Suprapubic skin (tissue), 4 donors: ENCODE measurements around the gene DNAAF1. TPM values are rescaled to one million over a fixed set of nuclear protein-coding genes. Genes with fewer than 3 reads are reported as not detected.

Experiments used
- DNase-seq, 2 donors: peaks; one replicate each; pipeline ENCODE4 v3.0.0-alpha.2; 2019; ENCODE audit warnings: low spot score in 2 of 2
- H3K27ac ChIP-seq: fragments of 200-600 bp; sonication (generic); one replicate; pipeline ENCODE4 v1.5.1; 2019
- H3K27me3 ChIP-seq: fragments of 200-600 bp; sonication (generic); one replicate; pipeline ENCODE4 v1.5.1; 2019
- H3K36me3 ChIP-seq: fragments of 200-600 bp; sonication (generic); one replicate; pipeline ENCODE4 v1.5.1; 2019
- H3K4me1 ChIP-seq: fragments of 200-600 bp; sonication (generic); one replicate; pipeline ENCODE4 v1.5.1; 2019
- H3K4me3 ChIP-seq: fragments of 200-600 bp; sonication (generic); one replicate; pipeline ENCODE4 v1.5.1; 2019; ENCODE audit warnings: mild to moderate bottlenecking
- H3K9me3 ChIP-seq: fragments of 200-600 bp; sonication (generic); one replicate; pipeline ENCODE4 v1.5.1; 2019
- CTCF ChIP-seq, 2 donors: fragments of 200-600 bp in 1 of 2; fragments of 450-650 bp in 1 of 2; sonication (generic) in 1 of 2; IDR thresholded peaks; one replicate each; pipeline ENCODE4 v1.5.1; 2016 to 2019; ENCODE audit warnings: antibody characterized with exemption in 2 of 2, mild to moderate bottlenecking in 1 of 2, moderate library complexity in 1 of 2
- EP300 ChIP-seq: sonication (generic); formaldehyde crosslinking; IDR thresholded peaks from one replicate; pipeline ENCODE4 v1.6.1; 2017; ENCODE audit warnings: antibody characterized with exemption
- POLR2A ChIP-seq, 2 donors: fragments of 450-650 bp; IDR thresholded peaks; one replicate each; pipeline ENCODE4 v1.6.1; 2017; ENCODE audit warnings: antibody characterized with exemption in 2 of 2, mild to moderate bottlenecking in 2 of 2, moderate library complexity in 2 of 2
- POLR2AphosphoS5 ChIP-seq, 3 donors: sonication (generic); formaldehyde crosslinking; IDR thresholded peaks; one replicate each; pipeline ENCODE4 v1.6.1; 2017; ENCODE audit warnings: antibody characterized with exemption in 3 of 3
- WGBS: methylation state at CpG from one replicate; pipeline ENCODE4 v1.1.5; 2018; 5-methylcytosine and 5-hydroxymethylcytosine counted together
- total RNA-seq, 4 donors: library from RNA; depleted of rRNA; stranded (reverse); fragments of >200 nt; gene quantifications; one replicate each; pipeline ENCODE4 v1.1.0, GENCODE V29; 2016

The DNAAF1 gene
- total RNA-seq, 4 donors from 2014 or later = 0.72 to 0.89 TPM; not detected in 2

GRCh38 chr16:84104231-84104630, 40.9 kb upstream of the DNAAF1 start:
- Histone ChIP-seq H3K27me3 (no peaks in the 10 kb centered on the region), H3K27ac (no peak overlapping the region), H3K4me3 (no peak overlapping the region), H3K36me3 (peaks cover 13% of the 10 kb centered on the region), H3K9me3 (no peaks in the 10 kb centered on the region), H3K4me1 (peaks cover 12% of the 10 kb centered on the region)
- no peak for DNase-seq
- 88% methylated on average over 3 of the region's 3 CpGs for WGBS
- TF ChIP-seq CTCF (IDR thresholded peaks at IDR 0.05) (no peak), POLR2AphosphoS5 (IDR thresholded peaks at IDR 0.05) (no peak), EP300 (no peak), POLR2A (IDR thresholded peaks at IDR 0.05) (no peak)

DNA sequence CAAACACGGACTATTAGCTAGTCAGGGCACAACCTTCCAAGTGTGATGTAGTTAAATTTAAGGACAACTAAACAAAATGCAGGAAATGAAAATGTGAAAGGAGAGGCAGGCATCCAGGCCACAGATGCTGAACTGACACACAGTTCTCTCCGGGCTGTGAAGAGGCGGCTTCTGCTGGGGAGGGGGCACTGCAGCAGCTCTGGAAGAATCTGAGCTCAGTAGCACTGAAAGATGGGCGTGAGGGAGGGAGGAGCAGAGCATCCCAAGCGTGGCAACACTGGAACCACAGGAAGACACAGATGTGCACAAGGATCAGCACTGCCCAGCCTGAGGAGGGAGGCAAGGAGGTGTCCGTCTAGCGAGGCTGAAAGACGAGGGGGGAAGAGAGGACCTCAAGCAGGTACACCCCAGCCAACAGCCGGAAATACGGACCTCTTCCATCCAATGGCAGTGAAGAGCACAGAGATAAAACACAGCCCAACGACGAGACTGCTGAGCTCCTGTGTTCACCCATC, 39.8 kb upstream of the DNAAF1 start:
- H3K36me3 ChIP-seq = peaks cover 10% of the 10 kb centered on the region
- H3K27me3 ChIP-seq = no peaks in the 10 kb centered on the region
- no peak overlapping the region for H3K4me3 ChIP-seq
- no peak for DNase-seq
- no peaks in the 10 kb centered on the region for H3K9me3 ChIP-seq
- H3K27ac ChIP-seq = no peak overlapping the region
- TF ChIP-seq CTCF (IDR thresholded peaks at IDR 0.05) (no peak), POLR2AphosphoS5 (IDR thresholded peaks at IDR 0.05) (no peak), EP300 (no peak), POLR2A (IDR thresholded peaks at IDR 0.05) (no peak)
- peaks cover 12% of the 10 kb centered on the region for H3K4me1 ChIP-seq
- WGBS = 71% methylated on average over 12 of the region's 12 CpGs

DNA sequence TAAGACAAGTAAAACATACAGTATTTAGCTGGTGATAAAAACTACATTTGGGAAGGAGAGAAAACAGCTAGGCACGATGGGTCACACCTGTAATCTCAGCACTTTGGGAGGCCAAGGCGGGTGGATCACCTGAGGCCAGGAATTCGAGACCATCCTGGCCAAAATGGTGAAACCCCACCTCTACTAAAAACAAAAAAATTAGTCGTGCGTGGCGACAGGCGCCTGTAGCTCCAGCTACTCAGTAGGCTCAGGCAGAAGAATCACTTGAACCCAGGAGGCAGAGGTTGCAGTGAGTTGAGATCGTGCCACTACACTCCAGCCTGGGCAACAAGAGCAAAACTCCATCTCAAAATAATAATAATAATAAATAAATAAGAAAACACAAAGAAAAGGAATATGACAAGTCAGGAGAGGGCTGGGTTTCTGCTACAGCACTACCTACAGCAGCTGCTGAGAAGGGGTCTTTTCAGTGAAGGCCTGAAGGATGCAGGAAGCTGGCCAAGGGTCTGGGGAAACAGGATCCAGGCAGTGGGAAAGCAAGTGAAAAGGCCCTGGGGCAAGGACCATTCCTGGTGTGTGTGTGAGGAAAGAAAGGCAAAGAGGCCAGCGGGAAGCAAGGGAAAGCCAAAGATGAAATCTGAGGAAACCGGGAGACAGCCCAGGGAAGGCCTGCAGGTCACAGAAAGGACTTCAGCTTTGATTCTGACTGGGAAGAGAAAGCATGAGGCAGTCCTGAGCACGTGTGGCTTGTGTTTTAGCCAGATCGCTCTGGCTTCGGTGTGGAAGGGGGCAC, 39.0 kb upstream of the DNAAF1 start:
- no peak for TF ChIP-seq EP300
- no peak for TF ChIP-seq POLR2AphosphoS5 (IDR thresholded peaks at IDR 0.05)
- TF ChIP-seq CTCF (IDR thresholded peaks at IDR 0.05) = no peak
- TF ChIP-seq POLR2A (IDR thresholded peaks at IDR 0.05) = no peak
- peaks cover 12% of the 10 kb centered on the region for H3K4me1 ChIP-seq
- no peak overlapping the region for H3K4me3 ChIP-seq
- H3K27me3 ChIP-seq = no peaks in the 10 kb centered on the region
- H3K27ac ChIP-seq = no peak overlapping the region
- peaks cover 9% of the 10 kb centered on the region for H3K36me3 ChIP-seq
- no peaks in the 10 kb centered on the region for H3K9me3 ChIP-seq
- DNase-seq = no peak
- WGBS = 83% methylated on average over 13 of the region's 13 CpGs

- Histone ChIP-seq H3K4me1 (peaks cover 15% of the 10 kb centered on the region), H3K4me3 (no peak overlapping the region)
- TF ChIP-seq EP300 (no peak), POLR2A (IDR thresholded peaks at IDR 0.05) (no peak), CTCF (IDR thresholded peaks at IDR 0.05) (no peak)
These were observed 37.2 kb upstream of the DNAAF1 start for GRCh38 chr16:84107921-84108320.

DNA sequence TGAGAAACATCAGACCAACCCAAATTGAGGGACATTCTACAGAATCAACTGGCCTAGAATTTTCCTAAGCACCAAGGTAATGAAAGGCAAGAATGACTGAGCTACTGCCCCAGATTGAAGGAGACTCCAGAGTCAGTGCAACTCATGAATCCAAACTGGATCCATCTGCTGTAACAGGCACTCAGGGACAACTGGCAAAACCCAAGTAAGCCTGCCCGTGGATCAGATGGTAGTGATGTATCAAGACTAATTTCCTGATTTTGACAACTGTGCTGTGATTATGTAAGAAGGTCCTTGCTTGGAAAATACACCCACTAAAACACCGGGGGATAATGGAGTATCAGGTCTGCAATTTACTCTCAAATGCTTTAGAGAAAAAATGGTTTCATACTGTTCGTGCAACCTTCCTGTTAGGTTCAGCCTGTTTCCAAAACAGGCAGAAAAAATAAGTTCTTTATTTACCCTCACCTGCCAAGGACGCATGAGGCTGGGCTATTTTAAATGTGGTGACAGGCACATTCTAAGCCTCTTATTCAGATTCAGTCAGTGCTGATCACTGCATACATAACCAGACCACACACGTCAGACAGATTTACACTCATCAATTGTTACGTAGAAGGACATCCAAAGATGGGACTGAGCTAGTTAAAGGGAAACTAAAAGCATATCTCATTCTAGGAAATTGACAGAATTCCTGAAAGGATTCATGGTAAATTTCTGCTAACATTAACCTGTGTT, 35.3 kb upstream of the DNAAF1 start:
- peaks cover 12% of the 10 kb centered on the region for H3K4me1 ChIP-seq
- no peak overlapping the region for H3K4me3 ChIP-seq
- H3K36me3 ChIP-seq = peaks cover 3% of the 10 kb centered on the region
- no peak overlapping the region for H3K27ac ChIP-seq
- no peak for DNase-seq
- 54% methylated on average over 6 of the region's 6 CpGs for WGBS
- H3K9me3 ChIP-seq = no peaks in the 10 kb centered on the region
- TF ChIP-seq EP300 (no peak), POLR2A (IDR thresholded peaks at IDR 0.05) (no peak), CTCF (IDR thresholded peaks at IDR 0.05) (no peak), POLR2AphosphoS5 (IDR thresholded peaks at IDR 0.05) (no peak)
- no peaks in the 10 kb centered on the region for H3K27me3 ChIP-seq

More at GRCh38 chr16:84107921-84108320, 37.2 kb upstream of the DNAAF1 start:
- Histone ChIP-seq H3K27me3 (no peaks in the 10 kb centered on the region), H3K27ac (no peak overlapping the region), H3K36me3 (peaks cover 3% of the 10 kb centered on the region), H3K9me3 (no peaks in the 10 kb centered on the region)
- no peak for DNase-seq
- WGBS = 79% methylated on average over 2 of the region's 2 CpGs
